Progenitor cell of endocrine pancreas (in vitro differentiated cells): Measurements from ENCODE around the gene ZNF546. TPM values are rescaled to one million over a fixed set of nuclear protein-coding genes. Genes with fewer than 3 reads are reported as not detected.

Experiments used
- DNase-seq: peaks from one replicate; pipeline ENCODE4 v3.0.0; 2021; ENCODE audit warnings: low spot score; ENCODE audit not compliant: unreplicated experiment
- H3K27ac Mint-ChIP-seq: 2 replicates; pipeline ENCODE4 v1.8.0; 2021; ENCODE audit warnings: mild to moderate bottlenecking, moderate library complexity, mixed read lengths
- H3K27me3 Mint-ChIP-seq: 2 replicates; pipeline ENCODE4 v1.8.0; 2021; ENCODE audit warnings: mixed read lengths
- H3K36me3 Mint-ChIP-seq: 2 replicates; pipeline ENCODE4 v1.8.0; 2022; ENCODE audit warnings: mixed read lengths; ENCODE audit not compliant: insufficient read depth
- H3K4me1 Mint-ChIP-seq: 2 replicates; pipeline ENCODE4 v1.8.0; 2021; ENCODE audit warnings: low read depth, mixed read lengths
- H3K4me3 Mint-ChIP-seq: 2 replicates; pipeline ENCODE4 v1.8.0; 2021; ENCODE audit warnings: low read depth, mild to moderate bottlenecking, moderate library complexity, mixed read lengths
- H3K9me3 Mint-ChIP-seq: 2 replicates; pipeline ENCODE4 v1.8.0; 2021; ENCODE audit warnings: low read depth, mixed read lengths
- CTCF ChIP-seq: fragments of 200-600 bp; sonication (generic); IDR thresholded peaks from one replicate; pipeline ENCODE4 v1.5.0; 2021; ENCODE audit warnings: antibody characterized with exemption, mild to moderate bottlenecking; ENCODE audit not compliant: unreplicated experiment
- total RNA-seq: library from RNA; stranded (reverse); gene quantifications from 2 replicates; pipeline ENCODE4 v1.2.1, GENCODE V29; 2021

ZNF546 gene
- total RNA-seq, 1 donor from 2014 or later = 5.9 TPM

- Mint-ChIP-seq H3K36me3 (peaks cover 53% of the 10 kb centered on the region), H3K4me1 (no peaks in the 10 kb centered on the region), H3K27ac (no peak overlapping the region), H3K4me3 (no peak overlapping the region), H3K27me3 (no peaks in the 10 kb centered on the region), H3K9me3 (peaks cover 33% of the 10 kb centered on the region)
- TF ChIP-seq CTCF = no peak
- DNase-seq = no peak
Observed at GRCh38 chr19:39982883-39983282, 14.0 kb upstream of the ZNF546 start.

GRCh38 chr19:39983695-39984300, 13.1 kb upstream of the ZNF546 start:
- H3K9me3 Mint-ChIP-seq = peaks cover 33% of the 10 kb centered on the region
- DNase-seq = no peak
- TF ChIP-seq CTCF = no peak

GRCh38 chr19:39986643-39987042, 10.2 kb upstream of the ZNF546 start:
- no peak overlapping the region for H3K27ac Mint-ChIP-seq
- H3K36me3 Mint-ChIP-seq = peaks cover 33% of the 10 kb centered on the region
- H3K9me3 Mint-ChIP-seq = peaks cover 33% of the 10 kb centered on the region
- H3K4me1 Mint-ChIP-seq = no peaks in the 10 kb centered on the region
- H3K4me3 Mint-ChIP-seq = no peak overlapping the region
- no peak for TF ChIP-seq CTCF
- no peak for DNase-seq
- no peaks in the 10 kb centered on the region for H3K27me3 Mint-ChIP-seq

More at GRCh38 chr19:39983695-39984300, 13.1 kb upstream of the ZNF546 start:
- Mint-ChIP-seq H3K27me3 (no peaks in the 10 kb centered on the region), H3K4me1 (no peaks in the 10 kb centered on the region), H3K36me3 (peaks cover 49% of the 10 kb centered on the region), H3K4me3 (no peak overlapping the region), H3K27ac (no peak overlapping the region)

GRCh38 chr19:39987167-39987566, 9.7 kb upstream of the ZNF546 start:
- Mint-ChIP-seq H3K4me3 (no peak overlapping the region), H3K27me3 (no peaks in the 10 kb centered on the region), H3K27ac (no peak overlapping the region), H3K9me3 (peaks cover 33% of the 10 kb centered on the region), H3K4me1 (no peaks in the 10 kb centered on the region), H3K36me3 (peaks cover 31% of the 10 kb centered on the region)
- TF ChIP-seq CTCF = no peak
- DNase-seq = no peak

- no peaks in the 10 kb centered on the region for H3K4me1 Mint-ChIP-seq
- no peak for TF ChIP-seq CTCF
- H3K4me3 Mint-ChIP-seq = no peak overlapping the region
- H3K27ac Mint-ChIP-seq = no peak overlapping the region
- DNase-seq = no peak
- no peaks in the 10 kb centered on the region for H3K27me3 Mint-ChIP-seq
- H3K9me3 Mint-ChIP-seq = peaks cover 33% of the 10 kb centered on the region
- H3K36me3 Mint-ChIP-seq = peaks cover 28% of the 10 kb centered on the region
Observed at GRCh38 chr19:39987596-39987995, 9.3 kb upstream of the ZNF546 start.
